OCI-LY3 (cell line): ENCODE data around the gene RTN3.

ENCODE experiments used
- EZH2phosphoT487 ChIP-seq: fragments of 200-600 bp; shearing (Covaris generic); IDR thresholded peaks from 2 replicates; pipeline ENCODE4 v1.6.1; 2018; ENCODE audit warnings: antibody characterized with exemption, mixed run types, low read depth
- TF ChIP-seq, protein P1 (sequence below): fragments of 200-600, 300-600 bp; sonication (generic); IDR thresholded peaks from 2 replicates; pipeline ENCODE4 v1.5.1; 2014; ENCODE audit warnings: antibody characterized with exemption, low read length, low read depth

DNA sequence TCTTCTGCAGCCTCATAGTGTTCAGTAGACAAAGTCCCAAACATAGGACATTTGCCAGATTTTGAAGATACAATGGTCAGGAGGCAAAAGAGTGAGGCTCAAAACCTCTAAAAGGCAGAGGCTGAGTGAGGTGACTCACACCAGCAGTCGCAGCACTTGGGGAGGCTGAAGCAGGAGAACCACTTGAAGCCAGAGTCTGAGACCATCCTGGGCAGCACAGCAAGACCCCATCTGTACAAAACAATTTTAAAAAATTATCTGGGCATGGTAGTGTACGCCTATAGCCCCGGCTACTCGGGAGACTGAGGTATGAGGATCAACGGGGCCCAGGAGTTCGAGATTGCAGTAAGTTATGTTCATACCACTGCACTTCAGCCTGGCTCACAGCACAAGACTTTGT is 101.4 kb downstream of the RTN3 start:
- TF ChIP-seq, protein P1, sequence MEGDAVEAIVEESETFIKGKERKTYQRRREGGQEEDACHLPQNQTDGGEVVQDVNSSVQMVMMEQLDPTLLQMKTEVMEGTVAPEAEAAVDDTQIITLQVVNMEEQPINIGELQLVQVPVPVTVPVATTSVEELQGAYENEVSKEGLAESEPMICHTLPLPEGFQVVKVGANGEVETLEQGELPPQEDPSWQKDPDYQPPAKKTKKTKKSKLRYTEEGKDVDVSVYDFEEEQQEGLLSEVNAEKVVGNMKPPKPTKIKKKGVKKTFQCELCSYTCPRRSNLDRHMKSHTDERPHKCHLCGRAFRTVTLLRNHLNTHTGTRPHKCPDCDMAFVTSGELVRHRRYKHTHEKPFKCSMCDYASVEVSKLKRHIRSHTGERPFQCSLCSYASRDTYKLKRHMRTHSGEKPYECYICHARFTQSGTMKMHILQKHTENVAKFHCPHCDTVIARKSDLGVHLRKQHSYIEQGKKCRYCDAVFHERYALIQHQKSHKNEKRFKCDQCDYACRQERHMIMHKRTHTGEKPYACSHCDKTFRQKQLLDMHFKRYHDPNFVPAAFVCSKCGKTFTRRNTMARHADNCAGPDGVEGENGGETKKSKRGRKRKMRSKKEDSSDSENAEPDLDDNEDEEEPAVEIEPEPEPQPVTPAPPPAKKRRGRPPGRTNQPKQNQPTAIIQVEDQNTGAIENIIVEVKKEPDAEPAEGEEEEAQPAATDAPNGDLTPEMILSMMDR: no peak
- no peak for TF ChIP-seq EZH2phosphoT487
